ENCODE data around the gene INHA.

The INHA gene, protein sequence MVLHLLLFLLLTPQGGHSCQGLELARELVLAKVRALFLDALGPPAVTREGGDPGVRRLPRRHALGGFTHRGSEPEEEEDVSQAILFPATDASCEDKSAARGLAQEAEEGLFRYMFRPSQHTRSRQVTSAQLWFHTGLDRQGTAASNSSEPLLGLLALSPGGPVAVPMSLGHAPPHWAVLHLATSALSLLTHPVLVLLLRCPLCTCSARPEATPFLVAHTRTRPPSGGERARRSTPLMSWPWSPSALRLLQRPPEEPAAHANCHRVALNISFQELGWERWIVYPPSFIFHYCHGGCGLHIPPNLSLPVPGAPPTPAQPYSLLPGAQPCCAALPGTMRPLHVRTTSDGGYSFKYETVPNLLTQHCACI

GRCh38 chr2:219572237-219573001, at the start of gene INHA:
TSS of gene INHA (plus strand) at chr2:219572310. CDS start at chr2:219572375, 65 bp downstream.
- DNase-seq = no peak

- DNase-seq = no peak
Observed at GRCh38 chr2:219523031-219523671, 49.0 kb upstream of the INHA start.

DNA sequence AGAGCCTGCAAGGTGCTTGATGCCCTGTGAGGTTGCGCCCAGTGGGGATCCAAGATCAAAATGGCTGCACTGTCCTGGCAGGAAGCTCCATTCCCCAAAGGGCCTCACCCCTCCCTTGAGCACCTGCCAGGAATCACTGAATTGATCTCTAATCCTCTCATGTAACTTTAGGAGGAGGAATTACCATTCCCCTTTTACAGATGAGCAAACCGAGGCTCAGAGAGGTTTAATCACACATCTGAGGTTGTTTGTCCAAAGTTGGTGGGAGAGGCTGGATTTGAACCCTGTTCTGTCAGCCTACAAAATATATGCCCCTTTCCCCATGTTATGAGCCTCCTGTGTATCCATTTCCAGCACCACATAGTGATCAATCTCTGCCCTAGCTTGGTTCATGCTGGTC, 47.3 kb upstream of the INHA start:
- no peak for DNase-seq

DNA sequence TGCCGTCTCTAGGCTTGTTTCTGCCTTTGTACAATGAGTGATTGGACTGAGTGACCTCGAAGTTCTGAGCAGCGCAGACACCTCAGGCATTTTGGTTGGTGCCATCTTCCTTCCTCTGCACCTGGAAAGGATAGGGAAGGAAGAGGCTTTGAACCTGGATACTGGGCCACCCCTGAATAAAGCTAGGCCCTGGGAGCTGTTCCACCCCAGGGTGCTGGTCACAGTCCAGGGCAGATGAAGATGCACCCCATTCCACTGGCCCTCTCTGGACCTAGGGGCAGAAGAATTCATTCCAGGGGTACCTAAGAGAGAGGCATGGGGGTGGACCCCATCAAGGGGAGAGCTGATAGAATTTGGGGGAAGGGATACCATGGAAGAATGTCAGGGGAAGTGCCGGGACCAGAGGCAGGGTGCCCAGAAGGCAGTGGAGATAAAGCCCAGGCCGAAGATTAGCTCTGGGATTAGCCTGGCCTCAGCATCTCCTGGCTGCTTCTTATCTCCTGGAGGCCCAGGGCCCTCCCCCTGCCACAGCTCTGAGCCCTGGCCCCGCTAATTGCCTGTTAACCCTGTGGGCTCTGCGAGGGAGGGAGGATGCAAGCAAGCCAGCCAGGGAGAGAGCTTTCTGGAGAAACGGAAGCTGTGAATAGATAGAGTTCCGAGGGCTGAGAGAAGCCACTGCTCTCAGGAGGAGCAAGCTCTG, 46.4 kb upstream of the INHA start:
- DNase-seq = no peak

DNA sequence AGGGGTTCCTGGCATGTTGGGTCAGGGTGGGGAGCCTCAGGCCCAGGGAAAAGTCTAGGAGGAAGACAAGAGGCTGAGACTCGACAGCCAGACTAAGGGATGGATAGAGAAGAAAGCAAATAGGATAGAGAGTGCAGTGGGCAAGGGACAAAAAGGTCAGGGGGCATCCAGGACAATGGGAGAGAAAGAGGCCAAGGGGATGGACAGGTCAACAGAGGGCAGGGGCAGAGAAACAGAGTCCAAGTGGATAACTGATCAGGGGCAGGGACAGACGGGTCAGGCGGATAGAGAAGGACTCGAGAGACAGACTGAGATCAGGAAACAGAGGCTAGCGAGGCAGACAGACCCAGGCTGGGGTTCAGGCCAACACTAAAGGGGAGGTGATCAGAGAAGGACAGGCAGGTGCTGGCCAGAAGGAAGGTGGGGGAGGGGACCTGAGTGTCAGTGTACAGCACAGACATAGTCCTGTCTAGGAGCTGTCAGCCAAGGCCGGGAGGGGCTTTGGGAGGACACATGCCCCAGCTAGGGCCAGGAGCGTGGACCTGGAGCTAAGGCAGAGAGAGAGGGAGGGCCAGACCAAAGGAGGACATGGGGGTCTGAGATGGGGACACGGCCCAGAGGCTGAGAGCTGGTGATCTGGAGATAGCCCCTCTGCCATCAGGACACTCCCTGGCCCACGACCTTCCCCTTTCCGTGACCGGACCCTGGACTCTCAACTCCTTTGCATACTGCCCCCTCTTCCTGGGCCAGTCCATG, 45.6 kb upstream of the INHA start:
- no peak for DNase-seq

GRCh38 chr2:219527076-219527394, 45.1 kb upstream of the INHA start:
- peak in 2 of 14 donors; percentile 14 to 21 for DNase-seq

DNA sequence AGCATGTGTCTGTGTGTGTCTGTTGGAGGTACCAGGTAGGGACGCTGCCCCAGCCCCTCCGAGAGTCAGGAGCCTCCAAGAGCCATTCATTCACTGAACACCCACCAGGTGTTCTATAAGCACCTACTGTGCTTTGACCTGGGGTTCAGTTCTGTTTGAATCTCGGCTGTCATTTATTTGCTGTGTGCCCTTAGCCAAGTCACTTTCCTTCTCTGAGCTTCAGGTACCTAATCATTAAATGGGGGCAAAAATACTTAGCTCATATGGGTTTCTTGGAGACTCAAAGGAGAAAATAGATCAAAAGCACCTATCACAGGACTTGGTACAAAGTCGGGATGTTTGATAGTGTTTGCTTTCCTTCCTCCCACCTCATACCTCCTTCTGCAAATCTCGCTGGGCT, 44.6 kb upstream of the INHA start:
- DNase-seq = no peak

GRCh38 chr2:219530048-219530963, 41.8 kb upstream of the INHA start:
- peak; percentile 26 to 87 (median 73) for DNase-seq

DNA sequence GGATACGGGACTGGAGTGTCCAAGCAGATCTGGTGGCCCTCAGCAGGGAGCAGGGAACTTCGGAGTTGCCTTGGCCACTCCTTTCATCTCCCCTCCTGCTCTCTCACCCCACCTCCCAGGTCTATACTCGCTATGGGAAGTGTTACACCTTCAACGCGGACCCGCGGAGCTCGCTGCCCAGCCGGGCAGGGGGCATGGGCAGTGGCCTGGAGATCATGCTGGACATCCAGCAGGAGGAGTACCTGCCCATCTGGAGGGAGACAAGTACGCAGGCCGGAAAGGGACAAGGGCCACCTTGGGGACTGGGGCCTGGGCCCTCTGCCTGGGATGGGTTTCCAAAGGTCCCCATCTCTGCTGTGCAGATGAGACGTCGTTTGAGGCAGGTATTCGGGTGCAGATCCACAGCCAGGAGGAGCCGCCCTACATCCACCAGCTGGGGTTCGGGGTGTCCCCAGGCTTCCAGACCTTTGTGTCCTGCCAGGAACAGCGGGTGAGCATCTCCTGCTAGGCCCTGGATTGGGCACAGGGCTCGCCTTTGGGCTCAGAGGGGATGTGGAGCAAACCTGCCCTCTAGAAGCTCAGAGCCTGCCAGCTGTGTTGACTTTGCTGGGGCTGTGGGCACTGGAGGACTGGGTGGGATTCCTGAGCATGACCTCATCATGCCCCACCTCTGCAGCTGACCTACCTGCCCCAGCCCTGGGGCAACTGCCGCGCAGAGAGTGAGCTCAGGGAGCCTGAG, 40.3 kb upstream of the INHA start:
- no peak for DNase-seq

GRCh38 chr2:219532378-219532649, 39.8 kb upstream of the INHA start:
- no peak for DNase-seq

GRCh38 chr2:219533930-219534661, 38.0 kb upstream of the INHA start:
- peak in 1 of 14 donors; percentile 61 for DNase-seq

DNA sequence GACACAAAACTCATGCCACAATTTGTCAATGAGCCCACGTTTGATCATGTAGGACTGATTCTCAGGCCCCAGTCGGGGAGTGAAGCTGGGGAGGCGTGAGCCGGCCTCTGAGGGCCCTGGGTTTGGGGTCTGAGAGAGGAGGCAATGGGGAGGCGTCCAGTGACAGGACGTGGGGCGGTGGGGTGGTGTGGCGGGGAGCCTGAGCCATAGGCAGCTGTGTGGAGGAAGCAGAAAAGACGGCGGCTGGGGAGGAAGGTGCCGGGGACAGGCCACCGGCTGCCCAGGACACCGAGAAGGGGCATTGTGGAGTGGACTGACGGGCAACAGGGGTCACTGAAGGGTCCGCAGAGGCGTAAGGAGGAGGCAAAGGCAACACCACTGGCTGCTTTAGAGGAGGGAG, 35.7 kb upstream of the INHA start:
- DNase-seq = no peak

DNA sequence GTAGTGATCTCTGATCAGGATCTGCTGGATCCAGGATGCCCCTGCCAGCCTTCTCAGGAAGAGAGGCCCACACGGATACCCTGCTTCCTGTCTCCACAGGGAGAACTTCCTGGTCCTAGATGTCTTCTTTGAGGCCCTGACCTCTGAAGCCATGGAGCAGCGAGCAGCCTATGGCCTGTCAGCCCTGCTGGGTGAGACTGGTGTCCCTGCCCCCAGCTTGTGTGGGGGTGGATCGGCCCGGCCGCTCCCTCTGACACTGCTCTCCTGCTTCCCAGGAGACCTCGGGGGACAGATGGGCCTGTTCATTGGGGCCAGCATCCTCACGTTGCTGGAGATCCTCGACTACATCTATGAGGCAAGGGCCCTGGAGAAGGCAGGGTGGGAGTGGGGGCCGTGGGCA, 35.1 kb upstream of the INHA start:
- no peak for DNase-seq

DNA sequence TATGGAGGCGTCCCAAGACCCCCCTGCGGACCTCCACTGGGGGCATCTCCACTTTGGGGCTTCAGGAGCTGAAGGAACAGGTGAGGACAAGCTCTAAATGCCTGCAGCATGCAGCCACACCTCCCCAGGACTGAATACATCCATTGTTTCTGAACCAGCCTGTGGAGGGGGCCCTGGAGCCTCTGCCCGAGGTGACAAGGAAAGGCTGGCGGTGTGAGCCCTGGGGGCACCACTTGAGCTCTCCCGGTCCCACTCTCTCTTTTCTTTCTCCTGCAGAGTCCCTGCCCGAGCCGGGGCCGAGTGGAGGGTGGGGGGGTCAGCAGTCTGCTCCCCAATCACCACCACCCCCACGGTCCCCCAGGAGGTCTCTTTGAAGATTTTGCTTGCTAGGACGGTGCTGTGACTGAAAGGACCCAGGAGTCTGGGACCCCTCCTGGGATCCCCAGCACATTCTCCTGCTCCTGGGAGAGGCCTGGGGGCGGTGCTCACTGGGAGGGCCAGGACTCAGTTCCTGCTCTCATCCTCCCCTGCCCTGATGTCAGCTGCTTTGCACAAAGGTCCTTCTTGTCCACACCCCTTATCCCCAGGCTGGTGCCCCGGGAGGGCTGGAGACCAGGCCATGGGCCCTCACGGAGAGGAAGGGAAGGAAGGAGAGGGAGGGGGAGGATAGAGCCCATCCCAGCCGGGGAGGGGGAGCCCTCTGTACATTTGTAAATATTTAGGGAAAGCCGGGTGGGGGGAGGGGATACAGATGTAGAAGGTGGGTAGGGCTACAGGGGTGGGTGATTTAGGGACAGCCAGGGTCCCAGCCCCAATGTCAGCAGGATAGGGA, 34.2 kb upstream of the INHA start:
- DNase-seq = peak in 2 of 14 donors; percentile 19 to 66

GRCh38 chr2:219538504-219538951, 33.6 kb upstream of the INHA start:
- peak in 4 of 14 donors; percentile 17 to 57 (median 36) for DNase-seq

DNA sequence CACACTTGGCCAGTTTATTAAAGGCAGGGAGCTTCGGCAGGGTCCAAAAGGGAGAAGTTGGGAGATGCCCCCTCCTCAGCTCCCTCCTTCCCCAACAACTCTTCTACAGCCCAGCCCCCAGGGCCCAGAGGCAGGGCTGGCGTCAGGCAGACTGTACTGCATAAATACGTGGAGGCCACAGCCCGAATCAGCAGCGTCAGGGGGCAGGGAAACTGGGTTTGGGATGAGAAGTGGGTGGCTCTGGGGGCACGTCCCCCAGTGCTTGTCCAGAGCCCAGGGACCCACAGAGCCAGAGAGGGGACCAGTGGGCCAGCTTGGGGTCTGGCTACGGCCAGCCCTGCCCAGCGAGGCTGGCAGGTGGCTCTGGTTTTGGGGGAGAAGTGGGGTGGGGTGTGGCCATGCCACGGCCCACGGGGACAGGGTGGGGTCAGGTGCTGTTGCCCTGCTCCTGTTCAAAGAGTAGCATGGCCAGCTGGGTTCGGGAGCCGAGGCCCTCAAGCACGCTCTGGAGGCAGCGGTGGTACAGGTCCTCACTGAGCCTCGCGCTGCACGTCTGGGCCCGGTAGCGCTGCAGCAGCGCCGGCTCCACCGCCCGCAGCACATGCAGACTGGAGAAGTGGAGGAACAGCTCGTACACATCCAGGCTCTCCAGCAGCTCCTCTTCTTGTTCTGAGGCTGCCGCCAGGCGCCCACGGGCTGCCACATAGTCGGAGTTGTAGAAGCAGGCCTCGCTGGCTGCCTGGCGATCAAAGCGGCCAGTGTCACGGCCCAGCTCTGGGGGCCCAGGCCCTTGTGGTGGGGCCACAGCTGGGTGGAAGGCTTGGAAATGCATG, 32.9 kb upstream of the INHA start:
- DNase-seq = no peak

DNA sequence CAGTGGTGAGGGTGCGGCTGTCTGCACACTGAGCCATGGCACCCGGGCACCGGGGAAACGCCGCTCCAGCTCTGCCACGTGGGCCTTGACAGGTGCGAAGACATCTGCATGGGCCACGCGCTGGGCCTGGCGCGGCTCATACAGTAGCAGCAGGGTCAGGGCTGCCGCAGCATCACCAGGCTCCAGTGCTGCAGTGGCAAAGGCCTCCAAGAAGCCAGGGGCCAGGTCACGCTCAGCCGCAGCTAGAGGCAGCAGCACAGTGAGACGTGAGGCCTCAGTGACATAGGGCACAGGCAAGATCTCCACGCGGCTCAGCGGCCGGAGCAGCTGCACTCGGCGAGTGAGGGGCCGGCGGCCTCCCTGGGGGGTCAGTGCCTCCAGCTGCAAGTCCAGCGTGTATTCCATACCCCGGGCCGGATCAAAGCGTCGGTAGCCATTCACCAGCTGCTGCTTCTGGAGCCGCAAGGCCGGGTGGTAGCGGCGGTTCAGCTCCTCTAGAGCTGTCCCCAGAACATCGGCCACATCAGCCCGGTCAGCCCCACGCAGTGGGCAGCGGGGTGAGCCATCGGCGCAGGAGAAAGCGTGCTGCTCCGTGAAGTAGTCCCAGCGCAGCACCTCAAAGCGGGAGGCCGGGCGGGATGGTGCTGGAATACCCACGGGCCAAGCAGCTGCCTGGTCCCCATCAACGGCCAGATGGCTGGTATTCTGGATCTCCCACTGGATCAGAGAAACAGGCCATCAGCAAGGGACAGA, 32.0 kb upstream of the INHA start:
- DNase-seq = no peak
